Panc1 (cell line): ENCODE data around the gene ADNP. TPM values are rescaled to one million over a fixed set of nuclear protein-coding genes. Genes with fewer than 3 reads are reported as not detected.

Source experiments
- ATAC-seq: fragments of 200-7000 bp; cut with Tn5 transposase; 2 replicates; pipeline ENCODE4 v1.9.1; 2020; ENCODE audit warnings: mild to moderate bottlenecking, moderate library complexity
- BruUV-seq: library from RNA; stranded (reverse); fragments of 400-500 nt; replicated peaks from 2 replicates; lab custom pipeline; 2021; lab: Mats Ljungman, UMichigan
- CTCF ChIA-PET: fragments of 300-600 bp; sonication (Branson Sonifier 250); formaldehyde crosslinking; loops from one replicate; lab custom pipeline; 2022; ENCODE audit warnings: antibody characterized with exemption; lab: Charles Lee
- POLR2A ChIA-PET: fragments of 300-600 bp; sonication (Branson Sonifier 250); formaldehyde crosslinking; loops from one replicate; lab custom pipeline; 2022; ENCODE audit warnings: antibody characterized with exemption; lab: Charles Lee
- DNase-seq: peaks from one replicate; pipeline ENCODE4 v3.0.0-alpha.2; 2010; ENCODE audit warnings: low read depth, low spot score
- H3K27ac ChIP-seq: 2 replicates; pipeline ENCODE4 v1.5.1; 2011; ENCODE audit warnings: mild to moderate bottlenecking, low read length, inconsistent platforms
- H3K27me3 ChIP-seq: fragments of 200-500 bp; sonication (Bioruptor generic); 2 replicates; pipeline ENCODE4 v1.6.0; 2014; ENCODE audit warnings: low read length, inconsistent platforms; ENCODE audit not compliant: control insufficient read depth, insufficient read depth
- H3K36me3 ChIP-seq: fragments of 200-500 bp; sonication (Bioruptor generic); 2 replicates; pipeline ENCODE4 v1.5.1; 2014; ENCODE audit warnings: inconsistent platforms, mild to moderate bottlenecking, low read length, moderate library complexity; ENCODE audit not compliant: control insufficient read depth, insufficient read depth
- H3K4me1 ChIP-seq: 2 replicates; pipeline ENCODE4 v1.5.1; 2011; ENCODE audit warnings: inconsistent platforms, mild to moderate bottlenecking, low read length, moderate library complexity; ENCODE audit not compliant: control insufficient read depth, insufficient read depth
- H3K4me3 ChIP-seq, 2 experiments: 2 replicates each; pipeline ENCODE4 v1.5.1; 2011 to 2012; ENCODE audit warnings: low read depth in 2 of 2, low read length in 2 of 2, mild to moderate bottlenecking in 2 of 2, inconsistent platforms in 1 of 2, moderate library complexity in 1 of 2
- H3K9me3 ChIP-seq: fragments of 200-500 bp; sonication (Bioruptor generic); 2 replicates; pipeline ENCODE4 v1.5.1; 2014; ENCODE audit warnings: low read depth, mild to moderate bottlenecking, inconsistent platforms, low read length, moderate library complexity; ENCODE audit not compliant: control insufficient read depth, insufficient read depth
- CTCF ChIP-seq: fragments of 450-650 bp; IDR thresholded peaks from 2 replicates; pipeline ENCODE4 v1.5.1; 2017; ENCODE audit warnings: mild to moderate bottlenecking
- POLR2AphosphoS5 ChIP-seq: IDR thresholded peaks from 2 replicates; pipeline ENCODE4 v1.6.1; 2012; ENCODE audit warnings: mild to moderate bottlenecking, low read depth, low read length, moderate library complexity
- REST ChIP-seq, 2 experiments: IDR thresholded peaks; 2 replicates each; pipeline ENCODE4 v1.6.1; 2011 to 2012; ENCODE audit warnings: low read depth in 2 of 2, control low read depth in 1 of 2, low read length in 1 of 2, mild to moderate bottlenecking in 1 of 2, moderate library complexity in 1 of 2; ENCODE audit not compliant: insufficient read depth in 1 of 2
- SIN3A ChIP-seq: IDR thresholded peaks from 2 replicates; pipeline ENCODE4 v1.6.1; 2012; ENCODE audit warnings: low read depth, mild to moderate bottlenecking, low read length, moderate library complexity, borderline replicate concordance; ENCODE audit not compliant: insufficient read depth
- TCF7L2 ChIP-seq: IDR thresholded peaks from 2 replicates; pipeline ENCODE4 v1.6.1; 2011; ENCODE audit warnings: mild to moderate bottlenecking, low read depth, low read length, inconsistent platforms
- in situ Hi-C: cut with HindIII; loops from 2 replicates; pipeline ENCODE4 v1.10.0; 2016; ENCODE audit warnings: low sequenced_read_pairs, low pct_unique_long_range_greater_than_20kb
- intact Hi-C: fragments of 100-400 bp; cut with micrococcal nuclease; formaldehyde crosslinking; loops from one replicate; pipeline ENCODE4 v1.10.0; 2022; ENCODE audit not compliant: unreplicated experiment
- total RNA-seq: library from RNA; stranded (reverse); gene quantifications from one replicate; pipeline ENCODE4 v1.2.1, GENCODE V29; 2021; ENCODE audit not compliant: unreplicated experiment

ADNP gene
- total RNA-seq, 1 experiment from 2014 or later = 65.1 TPM

- ChIA-PET POLR2A (no interaction called here), CTCF (no interaction called here)
- Histone ChIP-seq H3K27ac (no peak overlapping the region), H3K4me1 (no peaks in the 10 kb centered on the region), H3K27me3 (no peaks in the 10 kb centered on the region), H3K4me3 (no peak overlapping the region), H3K9me3 (no peaks in the 10 kb centered on the region), H3K36me3 (no peaks in the 10 kb centered on the region)
- TF ChIP-seq POLR2AphosphoS5 (no peak), SIN3A (no peak), TCF7L2 (no peak), REST (IDR thresholded peaks at IDR 0.05; ENCODE audit: insufficient read depth in 1 of 2, low read depth in 2 of 2, low read length in 1 of 2) (no peak), CTCF (no peak)
- no TSS peak for BruUV-seq
- DNase-seq (no peak), ATAC-seq (no peak)
- intact Hi-C loops (no loop called here), in situ Hi-C loops (no loop called here)
Observed at GRCh38 chr20:50873585-50873984, 57.7 kb downstream of the ADNP start.

GRCh38 chr20:50872560-50873425 lies 58.4 kb downstream of the ADNP start:
- POLR2A ChIA-PET = no interaction called here
- no TSS peak for BruUV-seq
- in situ Hi-C loops = no loop called here

More at GRCh38 chr20:50872560-50873425, 58.4 kb downstream of the ADNP start:
- H3K36me3 ChIP-seq = no peaks in the 10 kb centered on the region
- no peak overlapping the region for H3K27ac ChIP-seq
- CTCF ChIA-PET = no interaction called here
- H3K27me3 ChIP-seq = no peaks in the 10 kb centered on the region
- ATAC-seq = no peak
- no peak for DNase-seq
- H3K4me3 ChIP-seq = no peak overlapping the region
- H3K9me3 ChIP-seq = no peaks in the 10 kb centered on the region
- TF ChIP-seq CTCF (no peak), REST (IDR thresholded peaks at IDR 0.05; ENCODE audit: insufficient read depth in 1 of 2, low read depth in 2 of 2, low read length in 1 of 2) (no peak), SIN3A (no peak), TCF7L2 (no peak), POLR2AphosphoS5 (no peak)
- H3K4me1 ChIP-seq = no peaks in the 10 kb centered on the region
- intact Hi-C loops = no loop called here
